Prostate gland (tissue), 2 donors: ENCODE results near the gene KCNN4.

ENCODE experiments used
- CTCF ChIP-seq, 4 experiments: fragments of 200-600 bp in 2 of 4; fragments of 450-650 bp in 2 of 4; sonication (generic) in 2 of 4; IDR thresholded peaks; 1 replicate in 3 of 4; 2 replicates in 1 of 4; pipeline ENCODE4 v1.5.1; 2016 to 2019; ENCODE audit warnings: antibody characterized with exemption in 4 of 4, mild to moderate bottlenecking in 2 of 4, moderate library complexity in 2 of 4
- POLR2A ChIP-seq: fragments of 450-650 bp; IDR thresholded peaks from one replicate; pipeline ENCODE4 v1.6.1; 2016; ENCODE audit warnings: antibody characterized with exemption, mild to moderate bottlenecking
- POLR2AphosphoS5 ChIP-seq: sonication (generic); formaldehyde crosslinking; IDR thresholded peaks from one replicate; pipeline ENCODE4 v1.6.1; 2017; ENCODE audit warnings: antibody characterized with exemption

GRCh38 chr19:43820884-43821215, 40.1 kb upstream of the KCNN4 start:
- TF ChIP-seq POLR2A: no peak
- TF ChIP-seq CTCF (IDR thresholded peaks at IDR 0.05): no peak
- no peak for TF ChIP-seq POLR2AphosphoS5
